GM12892 (cell line): ENCODE data around the gene QKI.

ENCODE experiments used
- POLR2A ChIP-seq: IDR thresholded peaks from 2 replicates; pipeline ENCODE4 v1.6.1; 2011; ENCODE audit warnings: low read depth, low read length, control low read depth
- POLR2AphosphoS5 ChIP-seq: IDR thresholded peaks from 2 replicates; pipeline ENCODE4 v1.6.1; 2011; ENCODE audit warnings: low read depth, low read length, control low read depth

GRCh38 chr6:163463180-163463579, 48.7 kb downstream of the QKI start:
- TF ChIP-seq POLR2A (no peak), POLR2AphosphoS5 (no peak)
